GM21825 (cell line): ENCODE measurements around the gene ASB16.

Source experiments
- ATAC-seq: cut with Tn5 transposase; IDR thresholded peaks from one replicate; pipeline ENCODE4 v1.9.1; 2021; ENCODE audit warnings: mild to moderate bottlenecking, moderate library complexity; ENCODE audit not compliant: unreplicated experiment

ASB16 gene

GRCh38 chr17:44221084-44221861 is 50.8 kb downstream of the ASB16 start:
- ATAC-seq = no peak

DNA sequence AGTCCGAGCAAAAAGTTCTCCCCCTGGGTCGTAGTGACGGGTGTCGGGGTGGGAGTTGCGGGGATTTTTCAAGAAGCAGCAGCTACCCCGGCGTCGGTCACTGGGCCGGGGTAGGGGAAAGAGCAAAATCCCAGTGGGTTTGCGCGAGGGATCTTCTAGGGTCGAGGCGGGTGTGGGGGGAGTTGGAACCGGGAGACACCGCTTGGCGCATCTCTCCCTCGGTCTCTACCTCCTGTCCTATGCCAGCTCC is 51.3 kb downstream of the ASB16 start:
- no peak for ATAC-seq

GRCh38 chr17:44222112-44222869 is 51.8 kb downstream of the ASB16 start:
- no peak for ATAC-seq

DNA sequence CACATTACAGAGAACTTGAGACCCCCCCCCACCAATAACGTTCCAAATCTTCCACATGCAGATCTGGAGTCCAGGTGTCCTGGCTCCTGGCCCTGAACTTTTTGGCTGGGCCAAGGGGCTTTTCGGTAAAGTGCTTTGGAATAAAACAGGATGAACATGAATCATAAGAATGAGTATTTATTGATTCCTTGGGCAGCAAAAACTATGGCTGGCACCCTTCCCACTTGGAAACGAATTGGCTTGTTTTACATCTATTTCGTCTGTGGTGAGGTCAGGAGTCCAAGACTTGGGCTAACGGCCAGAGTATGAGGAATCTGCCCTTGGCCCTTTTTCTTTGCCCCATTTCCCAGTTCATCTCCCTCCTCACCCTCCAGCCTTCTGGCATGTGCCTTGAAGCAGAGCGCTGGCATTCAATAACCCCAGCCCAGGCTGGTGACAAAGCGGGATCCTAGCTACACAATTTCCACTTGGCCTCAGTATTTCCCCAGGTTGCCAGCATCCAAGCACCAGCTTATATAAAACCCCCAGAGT is 53.1 kb downstream of the ASB16 start:
- ATAC-seq = no peak
